ENCODE measurements around the gene NISCH.

GRCh38 chr3:52433328-52433995 is 21.9 kb upstream of the NISCH start:
- TF ChIP-seq CTCF (IDR thresholded peaks at IDR 0.05; ENCODE audit: low read depth, low read length) (no peak), EZH2phosphoT487 (IDR thresholded peaks at IDR 0.05; ENCODE audit: low read depth) (no peak)

Data from OCI-LY3 (cell line).